ENCODE measurements around the gene RIMBP2.

Gene RIMBP2

DNA sequence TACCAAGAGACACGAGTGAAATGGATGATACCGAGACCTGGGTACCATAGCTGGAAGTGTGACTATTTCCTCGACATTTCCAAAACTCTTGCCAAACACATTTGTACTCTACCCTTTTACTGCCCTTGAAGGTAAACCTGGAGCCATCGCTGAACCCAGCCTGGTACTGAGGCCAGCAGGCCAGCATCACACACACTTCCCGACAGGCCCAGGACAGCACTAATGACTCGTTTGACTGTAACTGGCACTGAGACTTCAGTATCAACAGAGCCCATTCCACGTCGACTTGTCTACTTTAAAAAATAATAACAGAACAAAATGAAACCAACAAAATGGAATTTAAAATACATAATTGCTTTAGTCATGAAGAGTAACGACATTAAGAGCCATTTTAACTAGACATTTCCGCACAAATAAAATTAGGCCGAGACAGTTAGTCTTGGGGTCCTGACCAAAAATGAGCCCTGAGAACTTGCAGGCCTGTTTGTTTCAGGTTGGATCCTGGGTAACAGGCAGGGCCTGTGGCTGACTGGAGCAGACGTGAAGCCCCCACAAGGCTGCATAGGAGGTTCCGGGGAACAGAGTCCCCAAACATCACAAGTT, 94.3 kb downstream of the RIMBP2 start:
- no peak for DNase-seq
- Histone ChIP-seq H3K27ac (ENCODE audit: insufficient read depth, low read length, poor library complexity, severe bottlenecking) (no peak overlapping the region), H3K9me3 (ENCODE audit: control insufficient read depth, low read length) (no peaks in the 10 kb centered on the region), H3K4me1 (ENCODE audit: control insufficient read depth, insufficient read depth, low read length, poor library complexity, severe bottlenecking) (no peaks in the 10 kb centered on the region), H3K36me3 (ENCODE audit: control insufficient read depth, insufficient read depth, low read length) (no peaks in the 10 kb centered on the region), H3K4me3 (ENCODE audit: insufficient read depth, low read depth, low read length, poor library complexity, severe bottlenecking) (no peak overlapping the region), H3K27me3 (replicated peaks; ENCODE audit: control insufficient read depth, insufficient read depth, low read length, poor library complexity, severe bottlenecking) (no peaks in the 10 kb centered on the region)

DNA sequence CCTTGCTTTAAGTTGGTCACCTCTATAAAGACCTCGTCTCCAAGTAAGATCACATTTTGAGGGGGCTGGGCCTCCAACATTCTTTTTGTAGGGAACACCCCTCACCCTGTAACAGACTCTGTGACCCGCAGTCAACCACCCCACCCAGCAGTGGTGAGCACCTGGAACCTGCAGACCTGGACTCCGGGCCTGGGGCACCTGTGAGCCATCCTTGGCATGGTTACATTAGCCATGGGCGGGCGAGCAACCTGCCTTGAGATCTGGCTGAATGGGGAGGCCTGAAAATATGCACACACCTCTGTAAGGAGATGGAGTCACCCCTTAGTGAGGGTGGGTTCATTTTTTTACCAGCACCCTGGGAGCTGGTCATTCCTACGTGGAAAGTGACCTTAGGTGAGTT, 95.3 kb downstream of the RIMBP2 start:
- DNase-seq: no peak
- Histone ChIP-seq H3K27me3 (replicated peaks; ENCODE audit: control insufficient read depth, insufficient read depth, low read length, poor library complexity, severe bottlenecking) (no peaks in the 10 kb centered on the region), H3K27ac (ENCODE audit: insufficient read depth, low read length, poor library complexity, severe bottlenecking) (no peak overlapping the region), H3K9me3 (ENCODE audit: control insufficient read depth, low read length) (no peaks in the 10 kb centered on the region), H3K4me3 (ENCODE audit: insufficient read depth, low read depth, low read length, poor library complexity, severe bottlenecking) (no peak overlapping the region), H3K36me3 (ENCODE audit: control insufficient read depth, insufficient read depth, low read length) (no peaks in the 10 kb centered on the region), H3K4me1 (ENCODE audit: control insufficient read depth, insufficient read depth, low read length, poor library complexity, severe bottlenecking) (no peaks in the 10 kb centered on the region)

DNA sequence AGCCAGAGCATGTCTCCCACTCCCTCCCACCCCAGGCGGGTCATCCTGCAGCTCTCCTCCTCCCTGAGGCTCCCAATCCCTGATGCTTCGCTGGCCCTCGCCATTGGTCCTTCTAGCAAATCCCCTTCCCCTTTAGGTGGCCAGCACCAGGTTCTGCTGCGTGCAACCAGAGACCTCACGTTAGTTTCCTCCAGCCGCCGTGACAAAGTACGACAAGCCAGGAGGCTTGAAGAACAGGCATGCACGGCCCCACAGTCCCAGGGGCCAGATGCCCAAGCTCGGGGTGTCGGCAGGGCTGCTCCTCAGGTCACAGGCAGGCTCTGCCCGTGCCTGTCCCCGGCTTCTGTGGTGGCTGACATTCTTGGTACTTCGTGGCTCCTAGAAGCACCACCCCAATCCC, 95.8 kb downstream of the RIMBP2 start:
- Histone ChIP-seq H3K4me1 (ENCODE audit: control insufficient read depth, insufficient read depth, low read length, poor library complexity, severe bottlenecking) (no peaks in the 10 kb centered on the region), H3K27ac (ENCODE audit: insufficient read depth, low read length, poor library complexity, severe bottlenecking) (no peak overlapping the region), H3K9me3 (ENCODE audit: control insufficient read depth, low read length) (no peaks in the 10 kb centered on the region), H3K27me3 (replicated peaks; ENCODE audit: control insufficient read depth, insufficient read depth, low read length, poor library complexity, severe bottlenecking) (no peaks in the 10 kb centered on the region), H3K4me3 (ENCODE audit: insufficient read depth, low read depth, low read length, poor library complexity, severe bottlenecking) (no peak overlapping the region), H3K36me3 (ENCODE audit: control insufficient read depth, insufficient read depth, low read length) (no peaks in the 10 kb centered on the region)
- DNase-seq: no peak

DNA sequence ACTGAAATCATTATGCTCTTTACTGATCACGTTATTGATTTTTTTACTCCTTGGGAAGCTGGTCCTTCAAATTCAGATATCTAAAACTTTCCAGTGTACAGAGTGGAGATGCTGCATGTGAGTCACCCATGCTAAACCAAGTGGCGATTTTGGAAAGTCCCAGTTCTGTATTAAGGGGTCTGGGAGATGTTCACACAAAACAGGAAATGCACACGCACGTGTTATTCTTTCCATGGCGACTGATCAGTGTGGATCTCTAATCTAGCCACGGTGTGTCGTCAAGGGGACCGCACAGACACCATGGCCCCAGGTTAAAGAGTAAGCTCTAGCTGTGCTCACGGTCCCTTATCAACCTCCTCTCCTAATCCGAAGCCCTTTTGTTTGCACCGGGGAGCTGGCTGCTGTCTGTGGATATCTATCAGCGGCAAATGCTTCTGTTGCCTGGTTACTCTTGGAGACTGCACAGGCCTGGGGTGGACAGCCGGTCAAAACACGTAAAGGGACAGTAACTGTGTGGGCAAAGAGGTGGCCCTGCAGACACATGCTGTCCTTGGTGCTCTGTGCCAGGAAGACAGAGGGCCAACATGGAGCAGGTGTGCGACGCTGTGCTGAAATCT, 96.6 kb downstream of the RIMBP2 start:
- no peaks in the 10 kb centered on the region for H3K27me3 ChIP-seq (replicated peaks; ENCODE audit: control insufficient read depth, insufficient read depth, low read length, poor library complexity, severe bottlenecking)
- no peak overlapping the region for H3K27ac ChIP-seq (ENCODE audit: insufficient read depth, low read length, poor library complexity, severe bottlenecking)
- H3K9me3 ChIP-seq (ENCODE audit: control insufficient read depth, low read length): no peaks in the 10 kb centered on the region
- H3K4me3 ChIP-seq (ENCODE audit: insufficient read depth, low read depth, low read length, poor library complexity, severe bottlenecking): no peak overlapping the region
- H3K36me3 ChIP-seq (ENCODE audit: control insufficient read depth, insufficient read depth, low read length): no peaks in the 10 kb centered on the region
- no peak for DNase-seq
- H3K4me1 ChIP-seq (ENCODE audit: control insufficient read depth, insufficient read depth, low read length, poor library complexity, severe bottlenecking): no peaks in the 10 kb centered on the region

DNA sequence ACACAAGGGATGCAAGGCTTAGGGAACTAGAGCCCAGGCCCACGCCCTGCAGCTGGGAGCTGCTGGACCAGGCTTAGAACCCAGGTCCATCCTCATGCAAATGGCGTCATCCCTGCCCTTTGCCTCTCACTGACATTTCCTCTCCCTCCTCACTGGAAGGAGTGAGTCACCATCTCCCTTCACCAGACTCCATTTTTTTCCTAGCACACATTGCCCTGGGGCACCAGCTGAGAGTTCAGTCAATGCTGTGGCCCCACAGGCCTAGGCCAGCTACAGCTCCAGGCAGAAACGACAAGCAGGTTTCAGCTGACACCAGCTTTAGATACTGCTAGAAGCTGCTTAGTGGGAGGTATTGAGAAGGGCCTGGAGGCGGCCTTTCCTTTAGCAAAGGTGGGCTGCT, 98.9 kb downstream of the RIMBP2 start:
- Histone ChIP-seq H3K4me1 (ENCODE audit: control insufficient read depth, insufficient read depth, low read length, poor library complexity, severe bottlenecking) (no peaks in the 10 kb centered on the region), H3K27me3 (replicated peaks; ENCODE audit: control insufficient read depth, insufficient read depth, low read length, poor library complexity, severe bottlenecking) (no peaks in the 10 kb centered on the region), H3K27ac (ENCODE audit: insufficient read depth, low read length, poor library complexity, severe bottlenecking) (no peak overlapping the region), H3K9me3 (ENCODE audit: control insufficient read depth, low read length) (no peaks in the 10 kb centered on the region), H3K4me3 (ENCODE audit: insufficient read depth, low read depth, low read length, poor library complexity, severe bottlenecking) (no peak overlapping the region), H3K36me3 (ENCODE audit: control insufficient read depth, insufficient read depth, low read length) (no peaks in the 10 kb centered on the region)
- DNase-seq: no peak

DNA sequence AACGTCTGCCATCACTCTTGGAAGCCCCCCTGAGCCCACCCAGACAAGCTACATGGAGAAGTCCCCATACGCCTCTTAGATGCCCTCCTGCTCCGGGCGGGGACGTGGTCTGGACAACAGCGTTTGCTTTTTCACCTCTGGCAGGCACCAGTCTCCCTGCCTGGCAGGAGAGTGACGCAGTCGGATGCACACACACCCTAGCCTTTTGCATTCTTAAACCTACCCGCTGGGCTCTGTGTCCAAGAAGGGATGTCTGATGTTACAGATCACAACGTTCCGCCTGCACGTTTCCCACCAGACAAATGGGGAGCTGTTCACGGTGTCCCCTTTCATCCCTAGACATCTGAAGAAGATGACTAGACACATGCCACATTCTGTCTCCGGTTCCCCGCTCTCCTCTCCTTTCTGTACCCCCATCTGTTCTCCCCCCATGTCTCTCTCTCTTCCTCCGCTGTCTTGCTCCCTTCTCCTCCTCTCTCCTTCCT, 100.2 kb downstream of the RIMBP2 start:
- Histone ChIP-seq H3K36me3 (ENCODE audit: control insufficient read depth, insufficient read depth, low read length) (no peaks in the 10 kb centered on the region), H3K4me3 (ENCODE audit: insufficient read depth, low read depth, low read length, poor library complexity, severe bottlenecking) (no peak overlapping the region), H3K9me3 (ENCODE audit: control insufficient read depth, low read length) (no peaks in the 10 kb centered on the region), H3K27ac (ENCODE audit: insufficient read depth, low read length, poor library complexity, severe bottlenecking) (no peak overlapping the region), H3K4me1 (ENCODE audit: control insufficient read depth, insufficient read depth, low read length, poor library complexity, severe bottlenecking) (no peaks in the 10 kb centered on the region), H3K27me3 (replicated peaks; ENCODE audit: control insufficient read depth, insufficient read depth, low read length, poor library complexity, severe bottlenecking) (no peaks in the 10 kb centered on the region)
- no peak for DNase-seq

DNA sequence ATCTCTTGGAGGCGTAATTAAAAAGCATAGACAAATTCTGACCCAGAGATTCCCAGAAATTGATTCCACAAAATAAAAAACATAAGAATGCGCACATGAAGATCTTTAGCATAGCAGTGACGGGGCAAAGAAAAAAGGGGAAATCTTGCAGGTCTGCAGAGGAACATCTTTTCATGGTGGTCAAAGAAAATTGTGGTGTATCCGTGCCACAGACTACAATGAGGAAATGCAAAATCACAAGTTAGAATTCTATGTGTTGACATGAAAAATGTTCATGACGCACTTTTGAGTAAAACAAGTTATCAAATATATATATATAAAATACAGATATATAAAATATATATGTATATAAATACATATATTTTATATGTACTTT, 101.6 kb downstream of the RIMBP2 start:
- no peak for DNase-seq
- Histone ChIP-seq H3K36me3 (ENCODE audit: control insufficient read depth, insufficient read depth, low read length) (no peaks in the 10 kb centered on the region), H3K27ac (ENCODE audit: insufficient read depth, low read length, poor library complexity, severe bottlenecking) (no peak overlapping the region), H3K4me3 (ENCODE audit: insufficient read depth, low read depth, low read length, poor library complexity, severe bottlenecking) (no peak overlapping the region), H3K27me3 (replicated peaks; ENCODE audit: control insufficient read depth, insufficient read depth, low read length, poor library complexity, severe bottlenecking) (no peaks in the 10 kb centered on the region), H3K9me3 (ENCODE audit: control insufficient read depth, low read length) (no peaks in the 10 kb centered on the region), H3K4me1 (ENCODE audit: control insufficient read depth, insufficient read depth, low read length, poor library complexity, severe bottlenecking) (no peaks in the 10 kb centered on the region)

DNA sequence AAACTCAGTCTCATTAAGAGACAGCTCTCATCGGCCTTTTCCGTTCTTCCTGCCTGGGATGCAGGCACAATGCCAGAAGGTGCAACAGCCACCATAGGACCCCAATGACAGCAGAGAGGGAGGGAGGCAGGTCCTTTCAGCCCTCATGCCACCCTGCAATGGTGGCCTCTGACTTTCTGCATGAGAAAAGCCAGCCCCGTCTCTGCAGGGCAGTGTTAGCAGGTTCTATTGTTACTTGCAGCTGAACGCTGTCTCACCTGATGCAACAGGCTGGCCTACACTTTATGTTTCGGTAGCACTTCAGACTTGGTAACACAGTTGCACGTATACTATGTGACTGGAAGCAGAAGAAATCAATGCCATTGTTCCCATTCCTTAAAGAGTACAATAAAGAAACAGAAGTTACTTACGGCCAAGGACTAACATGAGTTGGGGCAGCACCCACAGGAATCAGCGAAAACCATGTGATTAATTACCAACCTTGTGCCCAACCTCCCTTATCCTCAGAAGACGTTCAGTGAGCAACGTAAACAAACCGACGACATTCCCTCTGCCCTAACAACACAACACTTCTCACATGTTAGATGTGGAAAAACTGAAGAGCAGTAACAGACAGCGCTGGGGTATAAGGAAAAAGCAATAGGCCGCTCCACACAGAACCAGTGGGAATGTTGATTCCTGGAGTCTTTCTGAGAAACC, 102.1 kb downstream of the RIMBP2 start:
- H3K27me3 ChIP-seq (replicated peaks; ENCODE audit: control insufficient read depth, insufficient read depth, low read length, poor library complexity, severe bottlenecking): no peaks in the 10 kb centered on the region
- H3K9me3 ChIP-seq (ENCODE audit: control insufficient read depth, low read length): no peaks in the 10 kb centered on the region
- no peak overlapping the region for H3K4me3 ChIP-seq (ENCODE audit: insufficient read depth, low read depth, low read length, poor library complexity, severe bottlenecking)
- no peak overlapping the region for H3K27ac ChIP-seq (ENCODE audit: insufficient read depth, low read length, poor library complexity, severe bottlenecking)
- no peaks in the 10 kb centered on the region for H3K36me3 ChIP-seq (ENCODE audit: control insufficient read depth, insufficient read depth, low read length)
- H3K4me1 ChIP-seq (ENCODE audit: control insufficient read depth, insufficient read depth, low read length, poor library complexity, severe bottlenecking): no peaks in the 10 kb centered on the region
- no peak for DNase-seq

DNA sequence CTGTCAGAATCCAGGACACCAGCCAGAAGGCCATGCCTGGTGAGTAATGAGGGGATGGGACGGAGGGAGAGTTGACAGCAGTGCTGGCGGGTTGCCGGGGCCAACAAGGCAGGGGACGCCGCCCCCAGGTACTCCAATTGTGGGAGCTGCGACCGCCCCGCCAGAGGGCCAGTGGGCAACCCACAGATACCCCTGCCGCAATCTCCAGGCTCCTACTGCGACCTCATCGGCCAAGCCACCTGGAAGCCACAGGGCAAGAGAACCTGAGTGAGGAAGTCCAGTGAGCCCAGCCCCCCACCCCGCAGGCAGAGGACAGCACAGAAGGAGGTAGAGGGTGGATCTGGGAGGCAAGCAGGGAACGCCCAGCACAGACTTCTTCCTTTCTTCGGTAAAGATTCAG, 103.0 kb downstream of the RIMBP2 start:
- Histone ChIP-seq H3K27me3 (replicated peaks; ENCODE audit: control insufficient read depth, insufficient read depth, low read length, poor library complexity, severe bottlenecking) (no peaks in the 10 kb centered on the region), H3K9me3 (ENCODE audit: control insufficient read depth, low read length) (no peaks in the 10 kb centered on the region), H3K36me3 (ENCODE audit: control insufficient read depth, insufficient read depth, low read length) (no peaks in the 10 kb centered on the region), H3K4me1 (ENCODE audit: control insufficient read depth, insufficient read depth, low read length, poor library complexity, severe bottlenecking) (no peaks in the 10 kb centered on the region), H3K4me3 (ENCODE audit: insufficient read depth, low read depth, low read length, poor library complexity, severe bottlenecking) (no peak overlapping the region), H3K27ac (ENCODE audit: insufficient read depth, low read length, poor library complexity, severe bottlenecking) (no peak overlapping the region)
- DNase-seq: no peak
